ENCODE data around the gene PRPF19. TPM values are rescaled to one million over a fixed set of nuclear protein-coding genes. Genes with fewer than 3 reads are reported as not detected.

The PRPF19 gene
- total and polyA plus RNA-seq, 2 of the 13 experiments (the other 11 are each of a cell fraction or from before 2014, with no cell fraction given): 27.4 to 91.1 TPM

- TF ChIP-seq, protein P1, sequence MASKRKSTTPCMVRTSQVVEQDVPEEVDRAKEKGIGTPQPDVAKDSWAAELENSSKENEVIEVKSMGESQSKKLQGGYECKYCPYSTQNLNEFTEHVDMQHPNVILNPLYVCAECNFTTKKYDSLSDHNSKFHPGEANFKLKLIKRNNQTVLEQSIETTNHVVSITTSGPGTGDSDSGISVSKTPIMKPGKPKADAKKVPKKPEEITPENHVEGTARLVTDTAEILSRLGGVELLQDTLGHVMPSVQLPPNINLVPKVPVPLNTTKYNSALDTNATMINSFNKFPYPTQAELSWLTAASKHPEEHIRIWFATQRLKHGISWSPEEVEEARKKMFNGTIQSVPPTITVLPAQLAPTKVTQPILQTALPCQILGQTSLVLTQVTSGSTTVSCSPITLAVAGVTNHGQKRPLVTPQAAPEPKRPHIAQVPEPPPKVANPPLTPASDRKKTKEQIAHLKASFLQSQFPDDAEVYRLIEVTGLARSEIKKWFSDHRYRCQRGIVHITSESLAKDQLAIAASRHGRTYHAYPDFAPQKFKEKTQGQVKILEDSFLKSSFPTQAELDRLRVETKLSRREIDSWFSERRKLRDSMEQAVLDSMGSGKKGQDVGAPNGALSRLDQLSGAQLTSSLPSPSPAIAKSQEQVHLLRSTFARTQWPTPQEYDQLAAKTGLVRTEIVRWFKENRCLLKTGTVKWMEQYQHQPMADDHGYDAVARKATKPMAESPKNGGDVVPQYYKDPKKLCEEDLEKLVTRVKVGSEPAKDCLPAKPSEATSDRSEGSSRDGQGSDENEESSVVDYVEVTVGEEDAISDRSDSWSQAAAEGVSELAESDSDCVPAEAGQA (IDR thresholded peaks at IDR 0.05; ENCODE audit: low read depth): peak; percentile 100
- TF ChIP-seq, protein P1 (CRISPR knock-in tag; IDR thresholded peaks at IDR 0.05; ENCODE audit: borderline replicate concordance): peak; percentile 75; the same call in 1 of the 2 replicates
- TF ChIP-seq ZNF790 (CRISPR knock-in tag; IDR thresholded peaks at IDR 0.05; ENCODE audit: borderline replicate concordance) (no peak; the same call in 1 of the 2 replicates), ZNF674 (CRISPR knock-in tag; IDR thresholded peaks at IDR 0.05; ENCODE audit: low read depth) (no peak), ZNF644 (CRISPR knock-in tag; IDR thresholded peaks at IDR 0.05; ENCODE audit: low read depth) (peak; percentile 60; the same call in 1 of the 2 replicates), IKZF4 (CRISPR knock-in tag; IDR thresholded peaks at IDR 0.05; ENCODE audit: borderline replicate concordance, low read depth, not compliant biosample characterization) (peak; percentile 86), HMGXB3 (CRISPR knock-in tag; IDR thresholded peaks at IDR 0.05; ENCODE audit: borderline replicate concordance) (peak; percentile 43; the same call in 1 of the 2 replicates), GRHL1 (CRISPR knock-in tag; conservative IDR thresholded peaks at IDR 0.05) (no peak), RELA (CRISPR knock-in tag; IDR thresholded peaks at IDR 0.05) (0 out of 2 replicates have a peak, but pooled peaks have one; percentile 68), ZNF800 (CRISPR knock-in tag; IDR thresholded peaks at IDR 0.05) (peak; percentile 25), ZNF136 (CRISPR knock-in tag; IDR thresholded peaks at IDR 0.05; ENCODE audit: low read depth) (0 out of 2 replicates have a peak, but pooled peaks have one; percentile 37), ZFP41 (CRISPR knock-in tag; IDR thresholded peaks at IDR 0.05; ENCODE audit: borderline replicate concordance) (0 out of 2 replicates have a peak, but pooled peaks have one; percentile 38), ZNF12 (CRISPR knock-in tag; IDR thresholded peaks at IDR 0.05) (peak; percentile 12; the same call in 1 of the 2 replicates)
Observed at GRCh38 chr11:60841797-60842667, 64.4 kb downstream of the PRPF19 start, which contains the start of gene CCDC86 (continued).

All from HepG2 (cell line).